SU-DHL-6 (cell line): ENCODE results near the gene RPL35.

Experiments used
- H2AFZ ChIP-seq: fragments of 200-600 bp; sonication (generic); 2 replicates; pipeline ENCODE4 v1.6.1; 2014; ENCODE audit warnings: low read depth, mild to moderate bottlenecking, moderate library complexity, mixed read lengths, antibody characterized with exemption, low read length; ENCODE audit not compliant: severe bottlenecking
- H3F3A ChIP-seq: fragments of 200-600 bp; shearing (Covaris generic); 2 replicates; pipeline ENCODE4 v1.6.0; 2016; ENCODE audit warnings: antibody characterized with exemption, mild to moderate bottlenecking; ENCODE audit not compliant: insufficient read depth
- H3K27ac ChIP-seq: fragments of 200-600 bp; sonication (generic); 2 replicates; pipeline ENCODE4 v1.5.1; 2016; ENCODE audit warnings: low read depth, mild to moderate bottlenecking, low read length, moderate library complexity, mixed read lengths
- H3K27me3 ChIP-seq: fragments of 200-600 bp; sonication (generic), shearing (Covaris generic); 2 replicates; pipeline ENCODE4 v1.6.0; 2014; ENCODE audit warnings: mild to moderate bottlenecking, low read length
- H3K36me3 ChIP-seq: fragments of 200-600 bp; sonication (generic); 2 replicates; pipeline ENCODE4 v1.6.1; 2014; ENCODE audit warnings: mild to moderate bottlenecking, low read length, mixed read lengths
- H3K4me2 ChIP-seq: fragments of 300-600, 200-600 bp; shearing (Covaris generic), sonication (generic); 2 replicates; pipeline ENCODE4 v1.6.0; 2014; ENCODE audit warnings: low read length, low read depth, mild to moderate bottlenecking; ENCODE audit not compliant: poor library complexity, severe bottlenecking
- H3K4me3 ChIP-seq: fragments of 200-600 bp; sonication (generic); 2 replicates; pipeline ENCODE4 v1.5.1; 2014; ENCODE audit warnings: antibody characterized with exemption, low read length, mild to moderate bottlenecking, mixed read lengths; ENCODE audit not compliant: insufficient read depth, poor library complexity, severe bottlenecking
- H3K79me2 ChIP-seq: fragments of 200-600 bp; sonication (generic); 2 replicates; pipeline ENCODE4 v1.6.1; 2014; ENCODE audit warnings: mild to moderate bottlenecking, low read length, moderate library complexity; ENCODE audit not compliant: insufficient read depth
- H3K9ac ChIP-seq: fragments of 200-600 bp; sonication (generic); 2 replicates; pipeline ENCODE4 v1.7.0; 2014; ENCODE audit warnings: mild to moderate bottlenecking, low read length
- H3K9me2 ChIP-seq: fragments of 200-600 bp; sonication (generic); replicated peaks from 2 replicates; pipeline ENCODE4 v1.6.1; 2014; ENCODE audit warnings: low read length; ENCODE audit not compliant: insufficient read depth
- H3K9me3 ChIP-seq: fragments of 200-600 bp; sonication (generic); 2 replicates; pipeline ENCODE4 v1.6.1; 2014; ENCODE audit warnings: low read length, mixed read lengths; ENCODE audit not compliant: insufficient read depth
- H4K20me1 ChIP-seq: fragments of 200-600 bp; sonication (generic); 2 replicates; pipeline ENCODE4 v1.6.1; 2014; ENCODE audit warnings: low read depth, mild to moderate bottlenecking, antibody characterized with exemption, low read length, moderate library complexity, mixed read lengths
- EZH2phosphoT487 ChIP-seq: fragments of 200-600 bp; sonication (generic), shearing (Covaris generic); conservative IDR thresholded peaks from 2 replicates; pipeline ENCODE4 v1.6.1; 2018; ENCODE audit warnings: mild to moderate bottlenecking, antibody characterized with exemption, low read length, moderate library complexity, mixed read lengths
- TF ChIP-seq, protein P1 (sequence below): fragments of 200-600 bp; sonication (generic); IDR thresholded peaks from one replicate; pipeline ENCODE4 v1.5.1; 2017; ENCODE audit warnings: antibody characterized with exemption, mild to moderate bottlenecking, low read length, moderate library complexity; ENCODE audit not compliant: insufficient read depth, poor library complexity, severe bottlenecking

The RPL35 gene

GRCh38 chr9:124870723-124871122, 9.0 kb upstream of the RPL35 start:
- peaks cover 71% of the 10 kb centered on the region for H3K79me2 ChIP-seq
- TF ChIP-seq, protein P1, sequence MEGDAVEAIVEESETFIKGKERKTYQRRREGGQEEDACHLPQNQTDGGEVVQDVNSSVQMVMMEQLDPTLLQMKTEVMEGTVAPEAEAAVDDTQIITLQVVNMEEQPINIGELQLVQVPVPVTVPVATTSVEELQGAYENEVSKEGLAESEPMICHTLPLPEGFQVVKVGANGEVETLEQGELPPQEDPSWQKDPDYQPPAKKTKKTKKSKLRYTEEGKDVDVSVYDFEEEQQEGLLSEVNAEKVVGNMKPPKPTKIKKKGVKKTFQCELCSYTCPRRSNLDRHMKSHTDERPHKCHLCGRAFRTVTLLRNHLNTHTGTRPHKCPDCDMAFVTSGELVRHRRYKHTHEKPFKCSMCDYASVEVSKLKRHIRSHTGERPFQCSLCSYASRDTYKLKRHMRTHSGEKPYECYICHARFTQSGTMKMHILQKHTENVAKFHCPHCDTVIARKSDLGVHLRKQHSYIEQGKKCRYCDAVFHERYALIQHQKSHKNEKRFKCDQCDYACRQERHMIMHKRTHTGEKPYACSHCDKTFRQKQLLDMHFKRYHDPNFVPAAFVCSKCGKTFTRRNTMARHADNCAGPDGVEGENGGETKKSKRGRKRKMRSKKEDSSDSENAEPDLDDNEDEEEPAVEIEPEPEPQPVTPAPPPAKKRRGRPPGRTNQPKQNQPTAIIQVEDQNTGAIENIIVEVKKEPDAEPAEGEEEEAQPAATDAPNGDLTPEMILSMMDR: no peak
- no peak for TF ChIP-seq EZH2phosphoT487
- peak overlapping the region; percentile 76 for H3K27ac ChIP-seq
- no peak overlapping the region for H2AFZ ChIP-seq
- no peaks in the 10 kb centered on the region for H3K27me3 ChIP-seq
- H3K36me3 ChIP-seq: no peaks in the 10 kb centered on the region; the same call in 1 of the 2 replicates
- H3K4me3 ChIP-seq: peak overlapping the region; percentile 94
- no peaks in the 10 kb centered on the region for H3K9me2 ChIP-seq
- H3F3A ChIP-seq: peaks cover 17% of the 10 kb centered on the region
- H3K9ac ChIP-seq: peak overlapping the region; percentile 100
- H3K9me3 ChIP-seq: no peaks in the 10 kb centered on the region
- peaks cover 11% of the 10 kb centered on the region; the same call in 1 of the 2 replicates for H4K20me1 ChIP-seq
- H3K4me2 ChIP-seq: peak overlapping the region; percentile 76

DNA sequence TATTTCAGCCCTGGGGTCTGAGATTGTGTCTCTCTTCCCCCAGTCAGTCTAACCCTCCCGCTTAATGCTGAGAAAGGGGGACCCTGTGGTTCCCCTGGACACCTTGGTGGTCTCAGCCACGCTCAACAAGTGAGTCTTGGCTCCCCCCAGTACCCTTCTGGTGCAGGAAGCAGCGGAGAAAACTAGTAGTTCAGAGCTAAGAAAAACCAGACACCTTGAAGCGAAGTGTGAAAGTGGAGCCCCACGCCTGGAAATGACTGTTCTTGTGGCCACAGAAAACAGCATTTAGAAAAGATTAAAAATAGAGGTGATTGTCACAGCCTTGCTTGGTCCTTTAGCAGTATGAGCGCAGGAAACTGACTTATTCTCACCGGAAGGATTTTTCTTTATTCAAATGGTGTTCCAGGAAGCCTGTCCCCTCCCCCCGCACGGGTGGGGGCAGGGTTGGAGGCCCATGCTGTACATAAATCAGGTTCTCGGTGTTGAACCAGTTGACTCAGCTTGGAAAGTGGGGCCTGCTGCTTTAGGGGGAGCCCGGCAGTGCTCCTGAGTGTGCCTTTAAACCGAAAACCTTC, 8.3 kb upstream of the RPL35 start:
- peaks cover 71% of the 10 kb centered on the region for H3K79me2 ChIP-seq
- H3K4me3 ChIP-seq: peak overlapping the region; percentile 94
- H3K27me3 ChIP-seq: no peaks in the 10 kb centered on the region
- H3K4me2 ChIP-seq: peak overlapping the region; percentile 76
- H3F3A ChIP-seq: peaks cover 17% of the 10 kb centered on the region
- no peaks in the 10 kb centered on the region for H3K9me3 ChIP-seq
- peaks cover 11% of the 10 kb centered on the region; the same call in 1 of the 2 replicates for H4K20me1 ChIP-seq
- no peak overlapping the region for H2AFZ ChIP-seq
- H3K9me2 ChIP-seq: no peaks in the 10 kb centered on the region
- peak overlapping the region; percentile 100 for H3K9ac ChIP-seq
- no peak for TF ChIP-seq EZH2phosphoT487
- TF ChIP-seq, protein P1: no peak
- peak overlapping the region; percentile 76 for H3K27ac ChIP-seq
- H3K36me3 ChIP-seq: no peaks in the 10 kb centered on the region; the same call in 1 of the 2 replicates

- Histone ChIP-seq H3F3A (peaks cover 17% of the 10 kb centered on the region), H3K4me3 (peak overlapping the region; percentile 94), H3K9me2 (no peaks in the 10 kb centered on the region), H3K4me2 (peak overlapping the region; percentile 76), H3K36me3 (no peaks in the 10 kb centered on the region; the same call in 1 of the 2 replicates), H3K27me3 (no peaks in the 10 kb centered on the region), H4K20me1 (peaks cover 11% of the 10 kb centered on the region; the same call in 1 of the 2 replicates), H3K79me2 (peaks cover 70% of the 10 kb centered on the region), H2AFZ (no peak overlapping the region), H3K9me3 (no peaks in the 10 kb centered on the region), H3K9ac (peak overlapping the region; percentile 100), H3K27ac (peak overlapping the region; percentile 76)
- no peak for TF ChIP-seq EZH2phosphoT487
- TF ChIP-seq, protein P1: no peak
These were observed 7.8 kb upstream of the RPL35 start for GRCh38 chr9:124869466-124869985.
